Activated CD4-positive, alpha-beta T cell treated with anti-CD3 and anti-CD28 coated beads, Interleukin-10, Interleukin-2, amounts not matched to agents 100 ng/mL and 50 ng/mL, durations not matched to agents 16 hours and 8 hours (primary cell): ENCODE results near the gene BUB1B.

Experiments used
- DNase-seq: peaks from one replicate; pipeline ENCODE4 v3.0.0-alpha.2; 2020

Gene BUB1B

GRCh38 chr15:40183636-40184463, 23.0 kb downstream of the BUB1B start:
- no peak for DNase-seq

GRCh38 chr15:40190591-40190990, 29.7 kb downstream of the BUB1B start:
- no peak for DNase-seq

- no peak for DNase-seq
Observed at GRCh38 chr15:40192942-40193341, 32.1 kb downstream of the BUB1B start.

GRCh38 chr15:40197434-40197833, 36.6 kb downstream of the BUB1B start:
- peak; percentile 21 for DNase-seq

- DNase-seq, result no peak
Observed at GRCh38 chr15:40198355-40199085, 37.7 kb downstream of the BUB1B start.

GRCh38 chr15:40204100-40204499, 43.2 kb downstream of the BUB1B start:
- DNase-seq, result no peak

GRCh38 chr15:40217166-40217824, 56.4 kb downstream of the BUB1B start:
- peak; percentile 76 for DNase-seq

- no peak for DNase-seq
Observed at GRCh38 chr15:40219801-40220200, 58.9 kb downstream of the BUB1B start.

GRCh38 chr15:40222131-40222530, 61.3 kb downstream of the BUB1B start:
- no peak for DNase-seq

- peak; percentile 51 for DNase-seq
Observed at GRCh38 chr15:40226736-40227135, 65.9 kb downstream of the BUB1B start.

GRCh38 chr15:40229316-40229715, 68.4 kb downstream of the BUB1B start:
- DNase-seq, result no peak

GRCh38 chr15:40229956-40230355, 69.1 kb downstream of the BUB1B start:
- DNase-seq, result no peak

- DNase-seq, result no peak
Observed at GRCh38 chr15:40232625-40233070, 71.8 kb downstream of the BUB1B start.

- no peak for DNase-seq
Observed at GRCh38 chr15:40233727-40234577, 73.1 kb downstream of the BUB1B start.

GRCh38 chr15:40234783-40235182, 73.9 kb downstream of the BUB1B start:
- DNase-seq, result no peak

- no peak for DNase-seq
Observed at GRCh38 chr15:40235201-40235885, 74.5 kb downstream of the BUB1B start.

GRCh38 chr15:40238532-40239403, 77.9 kb downstream of the BUB1B start, which contains the start of gene PAK6:
PAK6 (plus strand) TSS chr15:40239063; CDS start chr15:40264786, 25,723 bp downstream.
- peak; percentile 25 for DNase-seq

- DNase-seq, result no peak
Observed at GRCh38 chr15:40239404-40239692, 78.5 kb downstream of the BUB1B start.

GRCh38 chr15:40239693-40240618, 79.1 kb downstream of the BUB1B start:
- DNase-seq, result no peak
